ENCODE results near the gene NDUFAF3. TPM values are rescaled to one million over a fixed set of nuclear protein-coding genes. Genes with fewer than 3 reads are reported as not detected.

Gene NDUFAF3
- total RNA-seq, 1 donor from 2014 or later: 60.4 TPM

- Mint-ChIP-seq H3K27me3 (ENCODE audit: low read depth) (no peaks in the 10 kb centered on the region), H3K36me3 (ENCODE audit: low read depth) (peaks cover 3% of the 10 kb centered on the region), H3K9me3 (ENCODE audit: low read depth) (no peaks in the 10 kb centered on the region), H3K27ac (ENCODE audit: unreplicated experiment) (no peak overlapping the region), H3K4me1 (ENCODE audit: low read depth) (no peaks in the 10 kb centered on the region), H3K4me3 (ENCODE audit: unreplicated experiment) (no peak overlapping the region)
- DNase-seq (ENCODE audit: low spot score): no peak
- TF ChIP-seq, protein P1, sequence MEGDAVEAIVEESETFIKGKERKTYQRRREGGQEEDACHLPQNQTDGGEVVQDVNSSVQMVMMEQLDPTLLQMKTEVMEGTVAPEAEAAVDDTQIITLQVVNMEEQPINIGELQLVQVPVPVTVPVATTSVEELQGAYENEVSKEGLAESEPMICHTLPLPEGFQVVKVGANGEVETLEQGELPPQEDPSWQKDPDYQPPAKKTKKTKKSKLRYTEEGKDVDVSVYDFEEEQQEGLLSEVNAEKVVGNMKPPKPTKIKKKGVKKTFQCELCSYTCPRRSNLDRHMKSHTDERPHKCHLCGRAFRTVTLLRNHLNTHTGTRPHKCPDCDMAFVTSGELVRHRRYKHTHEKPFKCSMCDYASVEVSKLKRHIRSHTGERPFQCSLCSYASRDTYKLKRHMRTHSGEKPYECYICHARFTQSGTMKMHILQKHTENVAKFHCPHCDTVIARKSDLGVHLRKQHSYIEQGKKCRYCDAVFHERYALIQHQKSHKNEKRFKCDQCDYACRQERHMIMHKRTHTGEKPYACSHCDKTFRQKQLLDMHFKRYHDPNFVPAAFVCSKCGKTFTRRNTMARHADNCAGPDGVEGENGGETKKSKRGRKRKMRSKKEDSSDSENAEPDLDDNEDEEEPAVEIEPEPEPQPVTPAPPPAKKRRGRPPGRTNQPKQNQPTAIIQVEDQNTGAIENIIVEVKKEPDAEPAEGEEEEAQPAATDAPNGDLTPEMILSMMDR (IDR thresholded peaks at IDR 0.05): no peak
Observed at GRCh38 chr3:48997102-48997635, 24.8 kb upstream of the NDUFAF3 start.

GRCh38 chr3:48997714-48998637, 23.9 kb upstream of the NDUFAF3 start:
- H3K36me3 Mint-ChIP-seq (ENCODE audit: low read depth): peaks cover 3% of the 10 kb centered on the region
- TF ChIP-seq, protein P1 (IDR thresholded peaks at IDR 0.05): no peak
- no peak overlapping the region for H3K4me3 Mint-ChIP-seq (ENCODE audit: unreplicated experiment)
- H3K4me1 Mint-ChIP-seq (ENCODE audit: low read depth): no peaks in the 10 kb centered on the region
- no peaks in the 10 kb centered on the region for H3K27me3 Mint-ChIP-seq (ENCODE audit: low read depth)
- no peak for DNase-seq (ENCODE audit: low spot score)
- H3K27ac Mint-ChIP-seq (ENCODE audit: unreplicated experiment): no peak overlapping the region
- no peaks in the 10 kb centered on the region for H3K9me3 Mint-ChIP-seq (ENCODE audit: low read depth)

DNA sequence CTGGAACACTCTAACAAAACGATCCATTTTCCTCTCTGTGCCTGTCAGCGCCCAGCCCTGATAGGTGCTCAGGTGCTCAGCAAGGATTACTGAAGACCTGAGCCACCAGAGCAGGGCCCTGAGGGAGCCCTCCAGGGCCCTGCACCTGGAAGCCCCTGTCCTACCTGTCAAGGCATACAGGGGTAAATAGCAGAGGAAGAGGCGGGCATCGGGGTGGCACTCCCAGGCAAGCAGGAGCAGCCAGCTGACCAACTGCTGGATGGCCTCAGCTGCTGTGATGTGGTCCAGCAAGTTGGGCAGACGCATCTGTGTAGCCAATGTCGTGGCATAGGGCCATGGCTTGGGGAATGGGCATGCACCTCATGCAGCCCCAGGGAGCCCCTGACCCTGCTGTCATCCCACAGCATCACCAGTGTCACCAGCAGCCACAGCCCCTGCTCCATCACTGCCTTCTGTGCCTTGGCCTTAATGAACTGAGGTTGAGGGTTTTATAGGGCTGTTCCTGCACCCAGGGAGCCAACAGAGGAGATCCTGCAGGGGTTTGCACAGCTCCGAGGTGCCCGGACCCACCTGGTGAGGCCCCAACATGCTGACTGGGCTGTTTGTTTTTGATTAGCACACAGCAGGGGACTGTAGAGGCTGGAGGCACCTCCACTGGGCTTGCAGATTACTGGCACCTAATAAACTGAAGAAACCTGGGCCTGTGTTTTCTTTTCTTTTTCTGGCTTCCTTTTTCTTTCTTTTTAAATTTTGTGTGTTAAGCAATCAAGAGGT, 22.6 kb upstream of the NDUFAF3 start:
- no peak overlapping the region for H3K4me3 Mint-ChIP-seq (ENCODE audit: unreplicated experiment)
- H3K27ac Mint-ChIP-seq (ENCODE audit: unreplicated experiment): no peak overlapping the region
- no peaks in the 10 kb centered on the region for H3K4me1 Mint-ChIP-seq (ENCODE audit: low read depth)
- TF ChIP-seq, protein P1 (IDR thresholded peaks at IDR 0.05): no peak
- DNase-seq (ENCODE audit: low spot score): no peak
- H3K9me3 Mint-ChIP-seq (ENCODE audit: low read depth): no peaks in the 10 kb centered on the region
- peaks cover 3% of the 10 kb centered on the region for H3K36me3 Mint-ChIP-seq (ENCODE audit: low read depth)
- H3K27me3 Mint-ChIP-seq (ENCODE audit: low read depth): no peaks in the 10 kb centered on the region

DNA sequence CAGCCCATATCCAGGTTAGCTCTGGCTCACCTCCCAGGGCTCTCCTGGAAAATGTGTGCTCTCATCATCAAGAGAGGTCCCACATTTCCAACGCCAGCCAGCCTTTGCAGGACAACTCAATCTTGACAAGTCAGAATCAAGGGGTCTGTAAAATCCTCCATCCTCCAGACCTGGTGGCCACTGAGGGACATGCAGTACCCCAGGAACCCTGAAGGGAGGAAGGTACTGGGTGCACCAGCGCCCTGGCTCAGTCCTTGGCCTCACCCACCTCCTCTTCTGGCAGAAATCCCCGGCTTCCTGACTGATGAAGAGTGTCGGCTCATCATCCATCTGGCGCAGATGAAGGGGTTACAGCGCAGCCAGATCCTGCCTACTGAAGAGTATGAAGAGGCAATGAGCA, 20.8 kb upstream of the NDUFAF3 start:
- H3K36me3 Mint-ChIP-seq (ENCODE audit: low read depth): peaks cover 2% of the 10 kb centered on the region
- TF ChIP-seq, protein P1 (IDR thresholded peaks at IDR 0.05): no peak
- no peaks in the 10 kb centered on the region for H3K9me3 Mint-ChIP-seq (ENCODE audit: low read depth)
- no peak for DNase-seq (ENCODE audit: low spot score)
- peaks cover under 1% of the 10 kb centered on the region for H3K4me1 Mint-ChIP-seq (ENCODE audit: low read depth)
- no peak overlapping the region for H3K4me3 Mint-ChIP-seq (ENCODE audit: unreplicated experiment)
- H3K27me3 Mint-ChIP-seq (ENCODE audit: low read depth): no peaks in the 10 kb centered on the region
- H3K27ac Mint-ChIP-seq (ENCODE audit: unreplicated experiment): no peak overlapping the region

Measured in chondrocyte (in vitro differentiated cells).